ENCODE data around the gene TACC2.
"Not testable (repeated sequence)": the region's sequence is repeated elsewhere in the genome, so short reads cannot be mapped to it uniquely, and the experiment has no call there.

TACC2 gene

GRCh38 chr10:122098924-122099323, 110.0 kb downstream of the TACC2 start:
- no peak for DNase-seq

GRCh38 chr10:122099562-122099961, 110.6 kb downstream of the TACC2 start:
- DNase-seq: no peak

- DNase-seq: no peak
These were observed 113.3 kb downstream of the TACC2 start for GRCh38 chr10:122102146-122102868.

- DNase-seq: no peak
These were observed 114.0 kb downstream of the TACC2 start for GRCh38 chr10:122102869-122103525.

GRCh38 chr10:122103592-122103991, 114.6 kb downstream of the TACC2 start:
- no peak for DNase-seq

GRCh38 chr10:122108786-122109185, 119.8 kb downstream of the TACC2 start:
- DNase-seq: not testable (repeated sequence)

- DNase-seq: no peak
These were observed 123.2 kb downstream of the TACC2 start for GRCh38 chr10:122112021-122112616.

- DNase-seq: peak; percentile 18 to 51
These were observed 123.7 kb downstream of the TACC2 start for GRCh38 chr10:122112625-122113160.

- DNase-seq: no peak
These were observed 124.4 kb downstream of the TACC2 start for GRCh38 chr10:122113161-122113944.

GRCh38 chr10:122113945-122114747, 125.2 kb downstream of the TACC2 start:
- no peak for DNase-seq

GRCh38 chr10:122115874-122116273, 126.9 kb downstream of the TACC2 start:
- DNase-seq: no peak

GRCh38 chr10:122116331-122116730, 127.4 kb downstream of the TACC2 start:
- no peak for DNase-seq

GRCh38 chr10:122117475-122117874, 128.5 kb downstream of the TACC2 start:
- DNase-seq: no peak

GRCh38 chr10:122120008-122120744, 131.2 kb downstream of the TACC2 start:
- DNase-seq: no peak

- no peak for DNase-seq
These were observed 132.1 kb downstream of the TACC2 start for GRCh38 chr10:122121059-122121458.

- no peak for DNase-seq
These were observed 133.5 kb downstream of the TACC2 start for GRCh38 chr10:122122493-122122892.

- no peak for DNase-seq
These were observed 134.2 kb downstream of the TACC2 start for GRCh38 chr10:122123186-122123585.

- no peak for DNase-seq
These were observed 135.4 kb downstream of the TACC2 start for GRCh38 chr10:122124342-122124741.

GRCh38 chr10:122124808-122125207, 135.8 kb downstream of the TACC2 start:
- no peak for DNase-seq

GRCh38 chr10:122126763-122127659, 138.0 kb downstream of the TACC2 start:
- no peak for DNase-seq
